Thoracic aorta (tissue), 2 donors: ENCODE measurements around the gene CCL5. TPM values are rescaled to one million over a fixed set of nuclear protein-coding genes. Genes with fewer than 3 reads are reported as not detected.

Source experiments
- ATAC-seq: fragments of 150-250 bp; one replicate; pipeline ENCODE4 v1.8.0; 2017; ENCODE audit warnings: low read depth; ENCODE audit not compliant: insufficient number of reproducible peaks, low FRiP score
- DNase-seq: peaks from one replicate; pipeline ENCODE4 v3.0.0-alpha.2; 2020; ENCODE audit warnings: low spot score
- H3K27ac ChIP-seq, 2 donors: fragments of 200-600 bp; sonication (generic); 1 replicate in 1 of 2; 2 replicates in 1 of 2; pipeline ENCODE4 v1.5.1; 2016; ENCODE audit warnings: mild to moderate bottlenecking in 2 of 2, moderate library complexity in 2 of 2
- H3K27me3 ChIP-seq: fragments of 200-600 bp; sonication (generic); replicated peaks from 2 replicates; pipeline ENCODE4 v1.6.0; 2016; ENCODE audit warnings: mild to moderate bottlenecking; ENCODE audit not compliant: insufficient read depth
- H3K36me3 ChIP-seq: fragments of 200-600 bp; sonication (generic); one replicate; pipeline ENCODE4 v1.5.1; 2016
- H3K4me1 ChIP-seq, 2 donors: fragments of 200-600 bp; sonication (generic); 1 replicate in 1 of 2; 2 replicates in 1 of 2; pipeline versions ENCODE4 v1.5.1 to v1.6.0; 2016; ENCODE audit warnings: low read depth in 2 of 2, mild to moderate bottlenecking in 1 of 2; ENCODE audit not compliant: control insufficient read depth in 1 of 2
- H3K4me3 ChIP-seq: fragments of 200-600 bp; sonication (generic); 2 replicates; pipeline ENCODE4 v1.5.1; 2016; ENCODE audit warnings: mild to moderate bottlenecking
- H3K9me3 ChIP-seq: fragments of 200-600 bp; sonication (generic); 2 replicates; pipeline ENCODE4 v1.5.1; 2016
- total RNA-seq, 2 donors: library from RNA; depleted of rRNA; stranded (reverse); fragments of >200 nt; gene quantifications; one replicate each; pipeline versions ENCODE4 v1.1.0 to v1.2.3, GENCODE V29; 2016
- TF ChIP-seq, protein P1 (sequence below): fragments of 200-600 bp; sonication (generic); IDR thresholded peaks from one replicate; pipeline ENCODE4 v1.5.1; 2019; ENCODE audit warnings: antibody characterized with exemption

The CCL5 gene
- total RNA-seq, 2 donors from 2014 or later, result 6.2 to 7.1 TPM

DNA sequence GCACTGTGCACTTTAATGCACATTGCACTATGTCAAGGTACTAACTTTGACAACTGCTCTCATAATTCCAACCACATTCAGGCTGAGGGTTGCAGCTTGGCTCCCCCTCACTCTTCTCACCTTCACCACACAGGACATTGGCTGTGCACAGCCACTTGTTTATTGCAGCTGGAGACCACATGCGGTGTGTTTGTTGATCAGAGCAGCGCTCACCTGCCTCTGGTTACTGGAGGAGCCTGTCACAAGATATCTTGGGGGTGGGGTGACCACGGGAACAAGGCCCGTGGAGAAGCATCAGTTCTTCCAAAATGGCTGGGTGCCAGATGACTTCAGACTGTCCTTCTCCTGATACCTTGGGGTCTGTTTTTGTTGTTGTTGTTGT, 10.6 kb upstream of the CCL5 start:
- ATAC-seq (no peak), DNase-seq (no peak)
- Histone ChIP-seq H3K4me3 (no peak overlapping the region), H3K4me1 (peaks cover 6 to 8% of the 10 kb centered on the region in 2 donors), H3K27ac (no peak overlapping the region), H3K9me3 (no peaks in the 10 kb centered on the region), H3K36me3 (no peaks in the 10 kb centered on the region), H3K27me3 (no peaks in the 10 kb centered on the region)
- TF ChIP-seq, protein P1, sequence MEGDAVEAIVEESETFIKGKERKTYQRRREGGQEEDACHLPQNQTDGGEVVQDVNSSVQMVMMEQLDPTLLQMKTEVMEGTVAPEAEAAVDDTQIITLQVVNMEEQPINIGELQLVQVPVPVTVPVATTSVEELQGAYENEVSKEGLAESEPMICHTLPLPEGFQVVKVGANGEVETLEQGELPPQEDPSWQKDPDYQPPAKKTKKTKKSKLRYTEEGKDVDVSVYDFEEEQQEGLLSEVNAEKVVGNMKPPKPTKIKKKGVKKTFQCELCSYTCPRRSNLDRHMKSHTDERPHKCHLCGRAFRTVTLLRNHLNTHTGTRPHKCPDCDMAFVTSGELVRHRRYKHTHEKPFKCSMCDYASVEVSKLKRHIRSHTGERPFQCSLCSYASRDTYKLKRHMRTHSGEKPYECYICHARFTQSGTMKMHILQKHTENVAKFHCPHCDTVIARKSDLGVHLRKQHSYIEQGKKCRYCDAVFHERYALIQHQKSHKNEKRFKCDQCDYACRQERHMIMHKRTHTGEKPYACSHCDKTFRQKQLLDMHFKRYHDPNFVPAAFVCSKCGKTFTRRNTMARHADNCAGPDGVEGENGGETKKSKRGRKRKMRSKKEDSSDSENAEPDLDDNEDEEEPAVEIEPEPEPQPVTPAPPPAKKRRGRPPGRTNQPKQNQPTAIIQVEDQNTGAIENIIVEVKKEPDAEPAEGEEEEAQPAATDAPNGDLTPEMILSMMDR, result no peak

DNA sequence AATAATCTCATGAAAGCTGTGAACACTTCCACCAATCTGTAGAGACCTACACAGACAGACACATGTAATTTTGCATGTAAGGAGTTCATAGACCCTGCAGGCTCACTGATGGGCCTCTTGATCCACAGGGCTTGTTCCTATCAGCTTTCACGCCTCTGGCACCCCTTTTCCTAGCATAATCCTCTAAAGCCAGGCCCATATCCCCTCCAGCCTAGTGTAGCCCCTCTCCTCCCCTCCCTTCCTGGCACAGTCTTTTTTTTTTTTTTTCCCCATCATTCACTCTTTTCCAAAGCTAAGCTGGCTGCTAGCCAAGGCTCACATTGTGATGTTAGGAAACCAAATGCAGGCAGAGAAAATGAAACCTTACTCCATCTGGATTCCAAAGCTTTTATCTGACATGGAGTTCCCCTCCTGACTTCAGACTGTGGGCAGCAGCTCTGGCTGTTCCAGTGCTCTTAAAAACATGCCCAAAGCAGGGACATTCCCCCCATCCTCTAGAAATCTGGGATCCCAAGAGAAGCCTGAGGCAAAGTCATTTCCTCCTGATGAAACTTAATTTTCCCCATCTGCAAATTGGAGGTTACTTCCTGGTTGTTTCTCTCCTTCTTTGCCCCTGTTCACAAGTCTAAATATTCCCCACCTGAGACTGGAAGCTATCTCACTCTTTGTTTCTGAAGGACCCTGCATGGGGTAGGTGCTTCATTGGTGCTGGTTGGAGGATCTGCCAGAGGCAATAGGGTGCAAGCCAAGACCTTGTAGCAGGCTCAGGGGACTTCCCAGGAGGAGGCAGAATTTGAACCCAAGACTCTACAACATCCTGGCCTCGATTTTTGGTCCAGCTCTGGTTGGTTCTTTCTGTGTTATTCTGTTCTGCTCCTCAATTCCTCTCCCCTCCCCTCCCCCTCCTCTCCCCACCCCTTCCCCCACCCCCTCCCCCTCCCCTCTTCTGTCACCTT, 9.9 kb upstream of the CCL5 start:
- TF ChIP-seq, protein P1, result no peak
- DNase-seq, result no peak
- no peak for ATAC-seq
- Histone ChIP-seq H3K9me3 (no peaks in the 10 kb centered on the region), H3K36me3 (no peaks in the 10 kb centered on the region), H3K27ac (no peak overlapping the region), H3K4me3 (no peak overlapping the region), H3K4me1 (peaks cover 6 to 8% of the 10 kb centered on the region in 2 donors), H3K27me3 (no peaks in the 10 kb centered on the region)

DNA sequence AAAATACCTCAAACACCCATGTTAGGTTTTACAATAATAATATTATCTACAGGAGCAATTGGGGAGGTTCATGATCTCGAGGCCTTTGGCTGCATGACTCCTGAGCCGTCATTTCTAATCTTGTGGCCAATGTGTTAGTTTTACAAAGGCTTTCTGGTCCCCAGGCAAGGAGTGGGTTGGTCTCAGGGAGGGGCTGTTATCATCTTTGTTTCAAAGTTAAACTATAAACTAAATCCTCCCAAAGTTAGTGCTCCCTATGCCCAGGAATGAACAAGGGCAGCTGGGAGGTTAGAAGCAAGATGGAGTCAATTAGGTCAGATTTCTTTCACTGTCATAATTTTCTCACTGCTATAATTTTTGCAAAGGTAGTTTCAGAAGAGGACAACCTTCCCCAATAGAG, 9.1 kb upstream of the CCL5 start:
- DNase-seq, result no peak
- no peak for ATAC-seq
- H3K9me3 ChIP-seq, result no peaks in the 10 kb centered on the region
- H3K27me3 ChIP-seq, result no peaks in the 10 kb centered on the region
- no peak overlapping the region for H3K27ac ChIP-seq
- H3K4me1 ChIP-seq, result peaks cover 6 to 8% of the 10 kb centered on the region in 2 donors
- H3K4me3 ChIP-seq, result no peak overlapping the region
- TF ChIP-seq, protein P1, result no peak
- H3K36me3 ChIP-seq, result no peaks in the 10 kb centered on the region

- DNase-seq, result no peak
- no peak overlapping the region for H3K27ac ChIP-seq
- no peaks in the 10 kb centered on the region for H3K4me1 ChIP-seq
- TF ChIP-seq, protein P1, result no peak
- ATAC-seq, result no peak
- H3K27me3 ChIP-seq, result no peaks in the 10 kb centered on the region
- H3K36me3 ChIP-seq, result no peaks in the 10 kb centered on the region
- no peaks in the 10 kb centered on the region for H3K9me3 ChIP-seq
- no peak overlapping the region for H3K4me3 ChIP-seq
These were observed 1.8 kb downstream of the CCL5 start for GRCh38 chr17:35878361-35878760.

GRCh38 chr17:35877345-35878029, 2.7 kb downstream of the CCL5 start:
- TF ChIP-seq, protein P1, result no peak

More at GRCh38 chr17:35877345-35878029, 2.7 kb downstream of the CCL5 start:
- Histone ChIP-seq H3K27me3 (no peaks in the 10 kb centered on the region), H3K9me3 (no peaks in the 10 kb centered on the region), H3K4me3 (no peak overlapping the region), H3K27ac (no peak overlapping the region), H3K4me1 (no peaks in the 10 kb centered on the region), H3K36me3 (no peaks in the 10 kb centered on the region)
- DNase-seq (no peak), ATAC-seq (no peak)
